ENCODE data around the gene NEURL2. TPM values are rescaled to one million over a fixed set of nuclear protein-coding genes. Genes with fewer than 3 reads are reported as not detected.
A peak's percentile ranks its signal among the peaks of the same experiment; 100 is the strongest.

NEURL2 gene
- total RNA-seq, 1 experiment from 2014 or later = 2.3 TPM

DNA sequence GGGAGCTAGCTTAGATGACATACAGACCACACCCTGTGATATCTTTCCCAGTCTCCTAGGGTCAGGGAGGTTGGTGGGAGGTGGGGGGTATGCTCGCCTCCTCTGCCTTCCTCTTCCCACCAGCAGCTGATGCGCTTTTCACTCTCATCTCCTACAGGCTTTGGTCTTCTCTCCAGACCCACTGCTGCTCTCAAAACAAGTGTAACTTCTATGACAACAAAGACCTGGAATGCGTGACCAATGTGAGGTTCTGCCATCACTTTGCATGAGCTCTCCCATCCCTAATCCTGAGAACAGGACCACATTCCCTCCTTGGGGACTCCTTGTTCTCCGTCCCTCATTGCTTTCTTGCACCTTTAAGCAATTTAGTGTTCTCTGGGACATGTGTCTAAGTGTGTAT lies 2.8 kb upstream of the NEURL2 start:
- BruUV-seq (replicated peaks) = no TSS peak
- ATAC-seq = no peak
- H3K79me2 ChIP-seq (ENCODE audit: low read length) = 0 out of 2 replicates have a peak, but pooled peaks cover 10% of the 10 kb centered on the region
- no peak for TF ChIP-seq EZH2 (IDR thresholded peaks at IDR 0.05; ENCODE audit: low read length, unreplicated experiment)
- no peak for TF ChIP-seq EZH2phosphoT487 (IDR thresholded peaks at IDR 0.05; ENCODE audit: borderline replicate concordance, low read length)
- TF ChIP-seq, protein P1, sequence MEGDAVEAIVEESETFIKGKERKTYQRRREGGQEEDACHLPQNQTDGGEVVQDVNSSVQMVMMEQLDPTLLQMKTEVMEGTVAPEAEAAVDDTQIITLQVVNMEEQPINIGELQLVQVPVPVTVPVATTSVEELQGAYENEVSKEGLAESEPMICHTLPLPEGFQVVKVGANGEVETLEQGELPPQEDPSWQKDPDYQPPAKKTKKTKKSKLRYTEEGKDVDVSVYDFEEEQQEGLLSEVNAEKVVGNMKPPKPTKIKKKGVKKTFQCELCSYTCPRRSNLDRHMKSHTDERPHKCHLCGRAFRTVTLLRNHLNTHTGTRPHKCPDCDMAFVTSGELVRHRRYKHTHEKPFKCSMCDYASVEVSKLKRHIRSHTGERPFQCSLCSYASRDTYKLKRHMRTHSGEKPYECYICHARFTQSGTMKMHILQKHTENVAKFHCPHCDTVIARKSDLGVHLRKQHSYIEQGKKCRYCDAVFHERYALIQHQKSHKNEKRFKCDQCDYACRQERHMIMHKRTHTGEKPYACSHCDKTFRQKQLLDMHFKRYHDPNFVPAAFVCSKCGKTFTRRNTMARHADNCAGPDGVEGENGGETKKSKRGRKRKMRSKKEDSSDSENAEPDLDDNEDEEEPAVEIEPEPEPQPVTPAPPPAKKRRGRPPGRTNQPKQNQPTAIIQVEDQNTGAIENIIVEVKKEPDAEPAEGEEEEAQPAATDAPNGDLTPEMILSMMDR (conservative IDR thresholded peaks at IDR 0.05; ENCODE audit: low read depth, low read length) = no peak
- H3K9ac ChIP-seq (ENCODE audit: low read length) = no peak overlapping the region
- H3K36me3 ChIP-seq (ENCODE audit: low read depth, low read length) = peaks cover 16% of the 10 kb centered on the region; the same call in 1 of the 2 replicates
- ChIA-PET CTCF (no interaction called here), POLR2A (ENCODE audit: unreplicated experiment) (no interaction called here)
- no peak overlapping the region for H3K27ac ChIP-seq (ENCODE audit: low read length)
- DNase-seq = no peak
- no peaks in the 10 kb centered on the region for H3K9me2 ChIP-seq (replicated peaks; ENCODE audit: low read length)
- H3K4me3 ChIP-seq (ENCODE audit: low read length) = no peak overlapping the region
- intact Hi-C loops (cut with micrococcal nuclease) = loop anchor here (5.0 kb wide), 1 partner anchor 82 kb away; the partner anchor contains the start of gene UBE2C
- H2AFZ ChIP-seq (ENCODE audit: low read length) = no peak overlapping the region
- H3K4me1 ChIP-seq (ENCODE audit: insufficient read depth, low read length) = peaks cover 23% of the 10 kb centered on the region
- no peaks in the 10 kb centered on the region for H3F3A ChIP-seq (ENCODE audit: low read length, unreplicated experiment)
- no peaks in the 10 kb centered on the region for H4K20me1 ChIP-seq (ENCODE audit: low read length)
- H3K27me3 ChIP-seq (ENCODE audit: low read length) = no peaks in the 10 kb centered on the region
- no peak overlapping the region for H3K4me2 ChIP-seq (ENCODE audit: low read length)
- no peaks in the 10 kb centered on the region for H3K9me3 ChIP-seq (ENCODE audit: low read length)

DNA sequence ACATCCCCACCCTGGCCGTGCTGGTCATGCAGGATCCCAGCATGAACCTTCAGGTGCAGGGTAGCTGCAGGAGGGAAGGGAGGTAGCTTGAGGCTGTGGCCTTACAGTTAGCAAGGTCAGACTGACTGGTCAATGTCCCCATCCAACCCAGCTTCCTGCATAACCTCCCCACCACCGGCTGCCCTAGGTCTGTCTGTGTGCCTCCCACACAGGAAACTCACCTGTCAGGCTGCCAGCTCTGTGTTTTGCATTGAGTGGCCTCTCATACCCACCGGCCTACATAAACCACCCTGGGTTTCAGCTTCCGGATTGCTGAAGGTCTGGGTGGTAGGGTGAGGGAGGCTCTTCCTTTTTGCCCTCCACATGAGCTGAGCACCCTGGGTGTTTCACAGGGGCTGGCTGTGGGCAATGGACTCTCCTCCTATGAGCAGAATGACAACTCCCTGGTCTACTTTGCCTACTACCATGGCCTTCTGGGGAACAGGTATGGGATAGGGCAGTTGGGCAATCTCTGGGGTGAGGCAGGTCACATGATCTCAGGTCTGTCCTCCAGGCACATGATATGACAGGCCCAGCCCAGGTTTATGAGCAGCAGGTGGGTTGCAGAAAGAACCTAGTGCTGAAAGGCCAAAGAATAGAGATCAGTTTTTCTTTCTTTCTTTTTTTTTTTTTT lies 2.0 kb upstream of the NEURL2 start:
- no peak overlapping the region for H3K9ac ChIP-seq (ENCODE audit: low read length)
- H3K4me3 ChIP-seq (ENCODE audit: low read length) = no peak overlapping the region
- 0 out of 2 replicates have a peak, but pooled peaks cover 10% of the 10 kb centered on the region for H3K79me2 ChIP-seq (ENCODE audit: low read length)
- ChIA-PET CTCF (interaction anchor here (0.6 to 1.0 kb wide), 3 partner anchors 67 to 80 kb away, joined by 3 read pairs; no protein-coding TSS in a partner anchor), POLR2A (ENCODE audit: unreplicated experiment) (interaction anchor here (0.6 kb wide), 1 partner anchor 27 kb away, joined by 4 read pairs; no protein-coding TSS in a partner anchor)
- H4K20me1 ChIP-seq (ENCODE audit: low read length) = no peaks in the 10 kb centered on the region
- no peaks in the 10 kb centered on the region for H3F3A ChIP-seq (ENCODE audit: low read length, unreplicated experiment)
- H3K9me2 ChIP-seq (replicated peaks; ENCODE audit: low read length) = no peaks in the 10 kb centered on the region
- H3K27ac ChIP-seq (ENCODE audit: low read length) = no peak overlapping the region
- no peak overlapping the region for H2AFZ ChIP-seq (ENCODE audit: low read length)
- TF ChIP-seq EZH2 (IDR thresholded peaks at IDR 0.05; ENCODE audit: low read length, unreplicated experiment) (no peak), EZH2phosphoT487 (IDR thresholded peaks at IDR 0.05; ENCODE audit: borderline replicate concordance, low read length) (no peak)
- TF ChIP-seq, protein P1 (conservative IDR thresholded peaks at IDR 0.05; ENCODE audit: low read depth, low read length) = no peak
- ATAC-seq (no peak), DNase-seq (no peak)
- BruUV-seq (replicated peaks) = no TSS peak
- H3K27me3 ChIP-seq (ENCODE audit: low read length) = no peaks in the 10 kb centered on the region
- no peaks in the 10 kb centered on the region for H3K9me3 ChIP-seq (ENCODE audit: low read length)
- intact Hi-C loops (cut with micrococcal nuclease) = loop anchor here (5.0 kb wide), 1 partner anchor 81 kb away; the partner anchor contains the start of gene UBE2C
- peaks cover 16% of the 10 kb centered on the region; the same call in 1 of the 2 replicates for H3K36me3 ChIP-seq (ENCODE audit: low read depth, low read length)
- peaks cover 23% of the 10 kb centered on the region for H3K4me1 ChIP-seq (ENCODE audit: insufficient read depth, low read length)
- H3K4me2 ChIP-seq (ENCODE audit: low read length) = 0 out of 2 replicates have a peak overlapping the region, but pooled peaks have one; percentile 96
